K562 (cell line): Measurements from ENCODE around the gene KIF17.

Experiments
- BACH1 ChIP-seq: fragments of 200-800 bp; sonication (Bioruptor generic); IDR thresholded peaks from 2 replicates; pipeline ENCODE4 v1.6.1; 2016; ENCODE audit warnings: missing genetic modification characterization, missing compliant biosample characterization
- CTCF ChIP-seq, 3 experiments: IDR thresholded peaks in 2 of 3; conservative IDR thresholded peaks in 1 of 3; 2 replicates each; pipeline ENCODE4 v1.5.1; 2011 to 2012; ENCODE audit warnings: low read length in 3 of 3, mild to moderate bottlenecking in 3 of 3, control low read depth in 2 of 3, improper control_type of control experiment in 1 of 3, inconsistent platforms in 1 of 3, low read depth in 1 of 3, mixed read lengths in 1 of 3, moderate library complexity in 1 of 3; ENCODE audit not compliant: insufficient read depth in 2 of 3
- FOSL1 ChIP-seq: fragments of 200-800 bp; sonication (Bioruptor generic); conservative IDR thresholded peaks from 2 replicates; pipeline ENCODE4 v1.6.1; 2016; ENCODE audit warnings: missing genetic modification characterization, missing compliant biosample characterization
- GABPA ChIP-seq: fragments of 200-800 bp; sonication (Bioruptor generic); conservative IDR thresholded peaks from 2 replicates; pipeline ENCODE4 v1.6.1; 2016; ENCODE audit warnings: low read depth, missing genetic modification characterization, missing compliant biosample characterization
- HSF4 ChIP-seq: fragments of 250-450 bp; sonication (Bioruptor Pico); IDR thresholded peaks from 2 replicates; pipeline ENCODE4 v2.1.2; 2022; ENCODE audit warnings: mild to moderate bottlenecking, moderate library complexity, borderline replicate concordance
- MTA2 ChIP-seq: fragments of 450-650 bp; IDR thresholded peaks from 2 replicates; pipeline ENCODE4 v1.6.1; 2016; ENCODE audit warnings: low read depth
- POLR2A ChIP-seq: fragments of 450-650 bp; conservative IDR thresholded peaks from 2 replicates; pipeline ENCODE4 v1.6.1; 2016
- POLR2AphosphoS5 ChIP-seq: IDR thresholded peaks from 2 replicates; pipeline ENCODE4 v1.6.1; 2011; ENCODE audit warnings: mild to moderate bottlenecking, low read depth, low read length, moderate library complexity; ENCODE audit not compliant: control insufficient read depth, insufficient read depth
- RNF2 ChIP-seq: sonication (generic); IDR thresholded peaks from 2 replicates; pipeline ENCODE4 v1.6.1; 2016
- SP1 ChIP-seq: sonication (generic); formaldehyde crosslinking; IDR thresholded peaks from 2 replicates; pipeline ENCODE4 v1.8.1; 2022; ENCODE audit warnings: mild to moderate bottlenecking, missing genetic modification reagents
- TBP ChIP-seq: optimal IDR thresholded peaks from 2 replicates; pipeline ENCODE3; 2011; ENCODE audit warnings: low read depth, low read length, improper control_type of control experiment
- ZBTB33 ChIP-seq: sonication (generic); formaldehyde crosslinking; IDR thresholded peaks from 2 replicates; pipeline ENCODE4 v1.8.1; 2023; ENCODE audit warnings: mild to moderate bottlenecking, missing genetic modification reagents
- ZNF134 ChIP-seq: fragments of 250-450 bp; sonication (Bioruptor Pico); conservative IDR thresholded peaks from 2 replicates; pipeline ENCODE4 v1.4.0; 2020

- no peak for TF ChIP-seq TBP
- TF ChIP-seq POLR2AphosphoS5 = no peak
- no peak for TF ChIP-seq CTCF (IDR thresholded peaks at IDR 0.05 in 2 of 3, conservative IDR thresholded peaks at IDR 0.05 in 1 of 3; ENCODE audit: insufficient read depth in 2 of 3, low read depth in 1 of 3, low read length in 3 of 3)
- no peak for TF ChIP-seq FOSL1 (tag)
- no peak for TF ChIP-seq POLR2A
- TF ChIP-seq BACH1 (tag) = no peak
- TF ChIP-seq ZNF134 = no peak
- TF ChIP-seq HSF4 (CRISPR knock-in tag) = no peak
- no peak for TF ChIP-seq SP1 (CRISPR knock-in tag)
- no peak for TF ChIP-seq ZBTB33 (CRISPR knock-in tag)
- TF ChIP-seq GABPA (tag) = no peak
- TF ChIP-seq RNF2 = no peak
- no peak for TF ChIP-seq MTA2
These were observed 5.9 kb upstream of the KIF17 start for GRCh38 chr1:20723537-20724363.
